GM18526 (cell line): ENCODE data around the gene HTN3.
"Not testable (repeated sequence)": the region's sequence is repeated elsewhere in the genome, so short reads cannot be mapped to it uniquely, and the experiment has no call there.

Experiments
- POLR2A ChIP-seq: IDR thresholded peaks from 3 replicates; pipeline ENCODE4 v1.6.1; 2011; ENCODE audit not compliant: insufficient read length; ENCODE audit errors: extremely low read depth

Gene HTN3

GRCh38 chr4:70028159-70028558, at the start of gene HTN3:
Gene HTN3 (plus strand): TSS chr4:70028459. CDS start chr4:70030741, 2,282 bp downstream.
- TF ChIP-seq POLR2A = not testable (repeated sequence)

DNA sequence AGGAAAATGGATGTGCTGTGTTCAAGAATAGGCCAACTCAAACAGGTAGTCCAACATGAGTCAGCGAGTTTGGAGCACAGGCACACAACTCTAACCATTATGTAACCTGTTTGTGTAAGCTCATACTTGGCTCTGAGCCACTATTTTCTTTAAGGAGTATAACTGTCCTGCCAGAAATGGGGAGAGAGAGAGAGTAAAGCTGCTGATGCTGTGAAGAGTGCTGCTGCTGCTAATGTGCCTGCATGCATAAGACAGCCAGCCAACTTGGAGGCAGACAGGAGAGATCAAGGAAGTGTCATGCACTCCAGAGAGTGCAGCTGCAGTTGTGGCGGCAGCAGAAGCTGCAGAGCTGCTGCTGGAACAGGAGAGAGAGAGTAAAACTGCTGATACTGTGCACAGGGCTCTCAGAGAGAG, 44.2 kb upstream of the HTN3 start:
- no peak for TF ChIP-seq POLR2A

GRCh38 chr4:69986663-69987062, 41.6 kb upstream of the HTN3 start:
- no peak for TF ChIP-seq POLR2A

DNA sequence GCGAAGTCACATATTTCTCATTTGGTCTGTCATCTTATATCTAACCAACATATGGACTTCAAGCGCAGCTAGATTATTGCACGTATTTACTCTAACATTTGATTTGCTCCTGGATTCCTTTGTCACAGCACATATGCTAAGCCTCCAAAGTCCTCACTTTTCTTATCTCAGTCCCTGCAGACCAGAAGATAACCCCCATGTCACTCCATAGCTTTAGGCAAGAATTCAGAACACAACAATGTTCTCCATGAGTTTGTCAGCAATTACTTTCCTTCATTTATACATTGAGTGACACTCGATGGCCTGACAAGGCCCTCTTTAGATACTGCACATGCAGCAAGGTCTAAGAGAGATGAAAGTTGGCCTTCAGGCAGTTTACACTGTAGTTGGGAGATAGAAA, 37.2 kb upstream of the HTN3 start:
- no peak for TF ChIP-seq POLR2A

- no peak for TF ChIP-seq POLR2A
Measured at GRCh38 chr4:69994782-69995181, 33.5 kb upstream of the HTN3 start.

DNA sequence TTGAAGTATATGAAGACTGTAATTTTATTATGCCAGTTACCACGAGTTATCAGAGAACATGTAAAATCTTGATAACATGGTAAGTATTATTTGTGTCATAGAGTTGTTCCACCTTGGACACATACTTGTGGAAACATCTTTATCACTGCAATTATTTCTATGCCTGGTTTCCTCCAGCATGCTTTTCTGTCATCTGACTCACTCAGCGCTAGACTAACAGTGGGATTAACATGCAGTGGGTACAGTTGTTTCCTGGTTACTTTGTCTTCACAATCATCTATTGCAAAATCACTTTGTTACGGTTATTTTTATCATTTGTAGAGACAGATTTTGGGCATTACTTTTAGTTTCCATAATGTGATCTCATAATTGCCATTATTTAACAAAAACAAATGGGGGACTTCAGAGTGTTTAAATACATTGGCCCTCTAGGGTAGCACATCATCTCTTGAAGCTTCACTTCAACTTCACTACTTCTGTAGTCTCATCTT, 32.7 kb upstream of the HTN3 start, which contains the start of gene STATH:
Gene STATH, plus strand, starts transcription at position 441 of the 491 bp plus-strand sequence. CDS start 2,472 bp downstream, outside the sequence.
- TF ChIP-seq POLR2A = no peak

GRCh38 chr4:69999420-69999819, 28.8 kb upstream of the HTN3 start:
- no peak for TF ChIP-seq POLR2A

DNA sequence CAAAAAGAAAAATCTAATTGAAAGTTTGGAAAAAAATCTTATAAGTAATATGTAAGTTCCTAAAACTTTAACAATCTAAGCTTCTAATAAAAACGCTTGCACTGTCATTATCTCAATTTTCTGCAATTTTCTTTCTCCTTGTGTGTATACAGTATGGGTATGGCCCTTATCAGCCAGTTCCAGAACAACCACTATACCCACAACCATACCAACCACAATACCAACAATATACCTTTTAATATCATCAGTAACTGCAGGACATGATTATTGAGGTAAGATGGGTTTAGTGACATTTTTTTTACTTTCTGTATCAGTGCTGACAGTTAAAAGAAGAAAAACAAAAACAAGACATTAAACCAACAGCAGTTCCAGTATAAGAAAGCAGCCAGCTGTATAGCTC, 27.5 kb upstream of the HTN3 start:
- TF ChIP-seq POLR2A = no peak

DNA sequence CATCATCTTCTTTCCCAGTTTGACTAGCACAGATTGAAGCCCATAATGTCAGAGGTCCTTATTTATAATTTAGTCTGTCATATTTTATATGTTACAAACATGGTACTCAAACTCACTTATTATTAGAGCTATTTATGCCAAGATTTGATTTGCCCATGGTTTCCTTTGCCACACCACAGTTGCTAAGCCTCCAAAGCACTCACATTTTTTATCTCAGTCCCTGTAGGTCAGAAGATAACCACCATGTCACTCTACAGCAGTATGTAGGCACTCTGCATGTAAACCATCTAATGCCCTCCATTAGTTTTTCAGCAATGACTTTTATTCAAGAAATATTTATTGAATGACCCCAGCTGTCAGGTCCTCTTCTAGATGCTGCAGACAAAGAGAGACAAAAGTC, 25.8 kb upstream of the HTN3 start:
- no peak for TF ChIP-seq POLR2A

- no peak for TF ChIP-seq POLR2A
Measured at GRCh38 chr4:70008771-70009170, 19.5 kb upstream of the HTN3 start.

DNA sequence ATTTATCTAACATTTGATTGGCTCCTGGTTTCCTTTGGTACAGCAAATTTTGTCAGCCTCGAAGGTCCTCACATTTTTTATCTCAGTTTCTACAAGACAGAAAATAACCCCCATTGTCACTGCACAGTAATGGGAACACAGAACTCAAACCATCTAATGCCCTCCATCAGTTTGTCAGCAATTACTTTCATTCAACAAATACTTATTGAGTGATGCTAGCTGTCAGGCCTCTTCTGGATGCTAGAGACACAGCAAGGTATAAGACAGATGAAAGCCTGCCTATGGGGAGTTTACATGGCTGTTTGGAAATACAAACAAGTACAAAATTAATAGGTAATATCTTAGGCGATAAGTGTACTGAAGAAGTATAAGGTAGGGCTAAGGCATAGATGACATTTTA, 5.0 kb upstream of the HTN3 start:
- TF ChIP-seq POLR2A = no peak

GRCh38 chr4:70027011-70027410, 1.2 kb upstream of the HTN3 start:
- TF ChIP-seq POLR2A = no peak

- no peak for TF ChIP-seq POLR2A
Measured at GRCh38 chr4:70041652-70042286, 13.5 kb downstream of the HTN3 start.

DNA sequence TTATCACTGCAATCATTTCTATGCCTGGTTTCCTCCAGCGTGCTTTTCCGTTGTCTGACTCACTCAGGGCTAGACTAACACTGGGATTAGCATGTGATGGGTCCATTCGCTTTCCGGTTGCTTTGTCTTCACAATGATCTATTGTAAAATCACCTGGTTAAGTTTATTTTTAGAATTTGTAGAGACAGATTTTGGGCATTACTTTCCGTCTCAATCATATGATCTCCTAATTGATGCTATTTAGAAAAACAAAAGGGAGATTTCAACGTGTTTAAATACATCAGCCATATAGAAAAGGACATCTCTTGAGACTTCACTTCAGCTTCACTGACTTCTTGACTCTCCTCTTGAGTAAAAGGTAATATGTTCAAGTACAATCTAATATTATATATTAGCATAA, 21.9 kb downstream of the HTN3 start, which contains the start of gene HTN1:
Gene HTN1, plus strand, starts transcription at position 301 of the 400 bp plus-strand sequence. CDS start 2,639 bp downstream, outside the sequence.
- TF ChIP-seq POLR2A = not testable (repeated sequence)

- TF ChIP-seq POLR2A = no peak
Measured at GRCh38 chr4:70057651-70058050, 29.4 kb downstream of the HTN3 start.

- no peak for TF ChIP-seq POLR2A
Measured at GRCh38 chr4:70059149-70059548, 30.9 kb downstream of the HTN3 start.

DNA sequence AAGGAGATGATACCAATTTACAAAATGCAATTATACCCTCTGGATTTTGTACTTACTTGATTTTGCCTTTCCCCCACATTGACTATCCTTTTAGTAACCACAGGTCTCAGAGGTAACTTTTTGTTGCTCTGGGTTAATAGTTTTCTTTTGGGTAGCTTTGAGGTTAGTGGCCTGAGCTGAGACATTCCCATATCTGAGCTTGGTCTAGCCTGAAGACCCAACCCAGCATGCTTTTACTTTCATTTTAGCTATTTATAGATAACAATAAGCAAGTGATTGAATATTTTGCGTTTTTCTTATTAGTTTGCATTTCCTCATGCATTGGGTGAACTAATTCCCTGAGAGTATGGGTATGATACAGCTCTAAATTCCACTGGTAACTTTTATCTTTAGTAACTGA, 33.7 kb downstream of the HTN3 start:
- no peak for TF ChIP-seq POLR2A
